B cell (primary cell): ENCODE measurements around the gene ATP10A.

ENCODE experiments used
- CTCF ChIP-seq: fragments of 200-600 bp; IDR thresholded peaks from one replicate; pipeline ENCODE4 v1.8.0; 2022; ENCODE audit warnings: antibody characterized with exemption, mild to moderate bottlenecking
- EZH2 ChIP-seq: IDR thresholded peaks from 2 replicates; pipeline ENCODE4 v1.6.1; 2012; ENCODE audit warnings: borderline replicate concordance, low read depth, mild to moderate bottlenecking, moderate library complexity, low read length; ENCODE audit not compliant: insufficient read depth, poor library complexity, severe bottlenecking

GRCh38 chr15:25866874-25867273 lies 3.7 kb upstream of the ATP10A start:
- no peak for TF ChIP-seq CTCF
- TF ChIP-seq EZH2 = no peak
